C4-2B (cell line): ENCODE measurements around the gene SURF4.

Experiments
- ZFX ChIP-seq: fragments of 450-650 bp; IDR thresholded peaks from 2 replicates; pipeline ENCODE4 v1.6.1; 2017
- TF ChIP-seq, protein P1 (sequence below): fragments of 450-650 bp; conservative IDR thresholded peaks from 2 replicates; pipeline ENCODE4 v1.5.1; 2017; ENCODE audit warnings: mild to moderate bottlenecking

- TF ChIP-seq, protein P1, sequence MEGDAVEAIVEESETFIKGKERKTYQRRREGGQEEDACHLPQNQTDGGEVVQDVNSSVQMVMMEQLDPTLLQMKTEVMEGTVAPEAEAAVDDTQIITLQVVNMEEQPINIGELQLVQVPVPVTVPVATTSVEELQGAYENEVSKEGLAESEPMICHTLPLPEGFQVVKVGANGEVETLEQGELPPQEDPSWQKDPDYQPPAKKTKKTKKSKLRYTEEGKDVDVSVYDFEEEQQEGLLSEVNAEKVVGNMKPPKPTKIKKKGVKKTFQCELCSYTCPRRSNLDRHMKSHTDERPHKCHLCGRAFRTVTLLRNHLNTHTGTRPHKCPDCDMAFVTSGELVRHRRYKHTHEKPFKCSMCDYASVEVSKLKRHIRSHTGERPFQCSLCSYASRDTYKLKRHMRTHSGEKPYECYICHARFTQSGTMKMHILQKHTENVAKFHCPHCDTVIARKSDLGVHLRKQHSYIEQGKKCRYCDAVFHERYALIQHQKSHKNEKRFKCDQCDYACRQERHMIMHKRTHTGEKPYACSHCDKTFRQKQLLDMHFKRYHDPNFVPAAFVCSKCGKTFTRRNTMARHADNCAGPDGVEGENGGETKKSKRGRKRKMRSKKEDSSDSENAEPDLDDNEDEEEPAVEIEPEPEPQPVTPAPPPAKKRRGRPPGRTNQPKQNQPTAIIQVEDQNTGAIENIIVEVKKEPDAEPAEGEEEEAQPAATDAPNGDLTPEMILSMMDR, result no peak
- TF ChIP-seq ZFX, result no peak
Observed at GRCh38 chr9:133352635-133353340, 23.1 kb downstream of the SURF4 start.
